ENCODE measurements around the gene SOBP.

SOBP gene

DNA sequence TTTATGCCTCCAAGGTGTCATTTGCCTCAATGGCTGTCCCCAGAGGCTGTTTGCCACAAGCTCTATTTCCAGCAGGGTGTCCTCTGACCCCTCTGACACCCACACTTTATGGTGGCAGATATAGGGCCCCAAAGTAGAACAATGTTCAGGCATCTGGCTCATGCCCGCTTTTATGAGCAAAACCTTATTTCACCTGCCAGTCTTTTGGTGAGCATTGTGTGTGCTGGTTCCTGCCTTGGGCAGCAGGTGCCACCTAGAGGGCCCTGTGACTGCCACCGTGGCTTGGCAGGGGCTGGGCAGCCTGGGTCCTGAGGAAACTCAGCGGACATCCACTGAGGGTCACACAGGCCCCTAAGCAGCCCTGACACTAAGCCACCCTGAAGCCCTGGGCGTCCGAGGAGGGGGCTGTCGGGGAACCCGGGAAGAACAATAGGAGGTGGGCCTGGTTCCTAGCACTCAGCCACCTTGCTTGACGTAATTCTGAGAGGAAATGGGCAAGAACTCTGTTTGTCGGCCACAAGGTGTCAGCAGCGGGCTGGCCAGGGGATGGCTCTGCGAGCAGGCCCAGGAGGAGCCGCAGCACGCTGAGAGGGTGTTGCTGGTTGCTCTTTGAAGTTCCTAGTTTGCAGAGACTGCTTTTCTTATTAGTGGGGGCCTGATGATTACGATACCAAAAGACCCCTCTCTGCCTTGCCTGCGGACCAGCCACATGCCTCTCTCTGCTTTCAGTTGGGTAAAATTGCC, 185.2 kb downstream of the SOBP start:
- TF ChIP-seq, protein P1, sequence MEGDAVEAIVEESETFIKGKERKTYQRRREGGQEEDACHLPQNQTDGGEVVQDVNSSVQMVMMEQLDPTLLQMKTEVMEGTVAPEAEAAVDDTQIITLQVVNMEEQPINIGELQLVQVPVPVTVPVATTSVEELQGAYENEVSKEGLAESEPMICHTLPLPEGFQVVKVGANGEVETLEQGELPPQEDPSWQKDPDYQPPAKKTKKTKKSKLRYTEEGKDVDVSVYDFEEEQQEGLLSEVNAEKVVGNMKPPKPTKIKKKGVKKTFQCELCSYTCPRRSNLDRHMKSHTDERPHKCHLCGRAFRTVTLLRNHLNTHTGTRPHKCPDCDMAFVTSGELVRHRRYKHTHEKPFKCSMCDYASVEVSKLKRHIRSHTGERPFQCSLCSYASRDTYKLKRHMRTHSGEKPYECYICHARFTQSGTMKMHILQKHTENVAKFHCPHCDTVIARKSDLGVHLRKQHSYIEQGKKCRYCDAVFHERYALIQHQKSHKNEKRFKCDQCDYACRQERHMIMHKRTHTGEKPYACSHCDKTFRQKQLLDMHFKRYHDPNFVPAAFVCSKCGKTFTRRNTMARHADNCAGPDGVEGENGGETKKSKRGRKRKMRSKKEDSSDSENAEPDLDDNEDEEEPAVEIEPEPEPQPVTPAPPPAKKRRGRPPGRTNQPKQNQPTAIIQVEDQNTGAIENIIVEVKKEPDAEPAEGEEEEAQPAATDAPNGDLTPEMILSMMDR (conservative IDR thresholded peaks at IDR 0.05; ENCODE audit: control insufficient read depth, insufficient read depth, low read depth, low read length) = peak; percentile 94
- H3K4me3 ChIP-seq (ENCODE audit: control insufficient read depth, low read depth, low read length) = no peak overlapping the region
- peak; percentile 85 for DNase-seq (ENCODE audit: low read depth)

DNA sequence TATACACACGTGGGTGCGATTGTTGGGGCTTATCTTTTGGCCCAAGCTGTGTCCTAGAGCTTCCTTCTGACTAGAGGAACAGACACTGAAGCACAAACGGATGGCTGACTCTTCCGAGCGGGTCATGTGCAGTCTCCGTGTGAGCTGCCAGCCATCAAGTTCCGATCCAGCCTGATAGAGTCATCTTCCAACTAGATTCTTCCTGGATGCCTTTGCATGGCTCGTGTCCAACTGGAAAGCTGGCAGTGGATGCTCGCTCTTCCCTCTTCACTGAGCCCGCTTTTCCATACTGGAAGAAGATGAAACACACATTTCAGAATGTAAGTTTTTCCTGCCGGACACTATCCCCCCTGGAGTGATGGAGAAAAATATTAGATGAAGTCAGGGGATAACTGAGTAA, 186.1 kb downstream of the SOBP start:
- DNase-seq (ENCODE audit: low read depth) = peak; percentile 56
- TF ChIP-seq, protein P1 (conservative IDR thresholded peaks at IDR 0.05; ENCODE audit: control insufficient read depth, insufficient read depth, low read depth, low read length) = no peak
- no peak overlapping the region for H3K4me3 ChIP-seq (ENCODE audit: control insufficient read depth, low read depth, low read length)

DNA sequence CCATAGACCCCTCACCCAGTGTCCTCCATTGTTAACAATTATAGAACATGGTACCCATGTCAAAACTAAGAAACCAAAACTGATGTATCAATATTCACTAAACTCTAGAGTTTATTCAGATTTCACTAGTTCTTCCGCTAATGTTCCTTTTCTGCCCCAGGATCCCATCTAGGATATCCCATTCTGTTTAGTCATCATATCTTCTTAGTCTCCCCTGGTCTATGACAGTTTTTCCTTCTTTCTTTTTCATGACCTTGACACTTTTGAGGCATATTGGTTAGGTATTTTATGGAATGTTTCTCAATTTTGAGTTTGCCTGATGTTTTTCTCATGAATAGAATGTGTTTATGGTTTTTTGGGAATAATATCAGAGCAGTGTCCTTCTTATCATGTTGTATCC, 187.5 kb downstream of the SOBP start:
- no peak overlapping the region for H3K4me3 ChIP-seq (ENCODE audit: control insufficient read depth, low read depth, low read length)
- TF ChIP-seq, protein P1 (conservative IDR thresholded peaks at IDR 0.05; ENCODE audit: control insufficient read depth, insufficient read depth, low read depth, low read length) = no peak
- DNase-seq (ENCODE audit: low read depth) = no peak

DNA sequence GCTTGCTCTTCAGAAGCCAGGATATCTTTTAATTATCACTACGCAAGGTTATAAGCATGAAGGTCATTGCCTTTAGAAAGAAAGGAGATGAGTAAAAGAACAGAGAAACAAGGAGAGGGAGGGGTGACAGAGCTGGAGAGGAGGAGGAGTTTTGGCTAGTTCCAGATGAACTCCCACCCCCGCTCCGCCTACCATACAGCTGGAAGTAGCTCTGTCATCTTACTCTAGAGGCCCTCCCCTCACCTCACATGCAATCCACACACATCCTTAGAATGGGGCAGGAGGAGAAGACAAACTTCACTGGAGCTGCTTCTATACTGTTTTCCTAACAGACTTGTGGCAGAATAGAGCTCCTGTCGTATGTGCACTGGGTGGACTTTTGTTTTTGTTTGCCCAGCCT, 189.5 kb downstream of the SOBP start:
- TF ChIP-seq, protein P1 (conservative IDR thresholded peaks at IDR 0.05; ENCODE audit: control insufficient read depth, insufficient read depth, low read depth, low read length) = no peak
- H3K4me3 ChIP-seq (ENCODE audit: control insufficient read depth, low read depth, low read length) = no peak overlapping the region
- DNase-seq (ENCODE audit: low read depth) = peak; percentile 89

DNA sequence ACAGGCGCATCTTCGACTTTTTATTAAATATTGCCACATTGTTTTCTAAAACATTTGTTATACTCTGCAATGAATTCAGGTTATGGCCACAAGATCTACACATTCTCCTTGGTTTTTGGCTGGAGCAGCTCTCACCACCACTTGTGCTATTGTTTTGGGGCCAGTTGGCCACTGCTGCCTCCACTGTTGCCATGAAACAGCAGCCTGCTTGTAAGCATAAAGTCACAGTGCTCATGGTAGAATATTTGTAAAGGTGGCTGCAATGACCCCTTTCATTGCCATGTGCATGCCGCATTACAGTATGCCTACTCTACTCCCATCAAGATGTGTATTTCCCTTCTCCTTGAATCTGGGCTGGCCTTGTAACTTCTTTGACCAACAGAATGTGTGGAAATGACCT, 192.8 kb downstream of the SOBP start:
- TF ChIP-seq, protein P1 (conservative IDR thresholded peaks at IDR 0.05; ENCODE audit: control insufficient read depth, insufficient read depth, low read depth, low read length) = no peak
- no peak for DNase-seq (ENCODE audit: low read depth)
- H3K4me3 ChIP-seq (ENCODE audit: control insufficient read depth, low read depth, low read length) = no peak overlapping the region

DNA sequence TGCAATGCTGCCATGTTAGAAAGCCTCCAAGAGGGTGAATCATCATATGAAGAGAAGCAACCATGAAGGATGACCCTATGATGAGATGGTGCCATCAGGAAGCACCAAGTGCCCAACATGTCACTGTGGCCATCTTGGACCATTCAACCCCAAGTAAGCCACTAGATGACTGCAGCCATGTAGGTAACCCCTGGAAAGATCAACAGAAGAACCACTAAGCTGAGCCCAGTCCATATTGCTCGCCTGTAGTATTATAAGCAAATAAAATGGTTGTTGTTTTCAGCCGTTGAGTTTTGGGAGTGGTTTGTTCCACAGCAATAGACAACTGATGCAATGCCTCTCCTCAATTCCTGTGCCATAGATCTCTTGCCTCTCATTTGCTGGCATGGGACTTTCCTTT, 193.3 kb downstream of the SOBP start:
- TF ChIP-seq, protein P1 (conservative IDR thresholded peaks at IDR 0.05; ENCODE audit: control insufficient read depth, insufficient read depth, low read depth, low read length) = no peak
- DNase-seq (ENCODE audit: low read depth) = no peak
- no peak overlapping the region for H3K4me3 ChIP-seq (ENCODE audit: control insufficient read depth, low read depth, low read length)
